Measurements from ENCODE around the gene LRIT2. TPM values are rescaled to one million over a fixed set of nuclear protein-coding genes. Genes with fewer than 3 reads are reported as not detected.

The LRIT2 gene
- not detected for total RNA-seq
- long read RNA-seq = 0 reads

GRCh38 chr10:84225427-84226173, at the start of gene LRIT2:
LRIT2 (minus strand) TSS chr10:84225544; CDS start chr10:84225520, 24 bp downstream.
- DNase-seq (ENCODE audit: low spot score) = no peak

- DNase-seq (ENCODE audit: low spot score) = no peak
Observed at GRCh38 chr10:84270708-84271107, 45.4 kb upstream of the LRIT2 start.

- DNase-seq (ENCODE audit: low spot score) = no peak
Observed at GRCh38 chr10:84269773-84270172, 44.4 kb upstream of the LRIT2 start.

GRCh38 chr10:84269162-84269561, 43.8 kb upstream of the LRIT2 start:
- no peak for DNase-seq (ENCODE audit: low spot score)

GRCh38 chr10:84267503-84268126, 42.3 kb upstream of the LRIT2 start:
- DNase-seq (ENCODE audit: low spot score) = no peak

- no peak for DNase-seq (ENCODE audit: low spot score)
Observed at GRCh38 chr10:84265418-84265817, 40.1 kb upstream of the LRIT2 start.

GRCh38 chr10:84264611-84265141, 39.3 kb upstream of the LRIT2 start:
- no peak for DNase-seq (ENCODE audit: low spot score)

GRCh38 chr10:84263716-84264115, 38.4 kb upstream of the LRIT2 start:
- DNase-seq (ENCODE audit: low spot score) = no peak

- DNase-seq (ENCODE audit: low spot score) = no peak
Observed at GRCh38 chr10:84262190-84262956, 37.0 kb upstream of the LRIT2 start.

- DNase-seq (ENCODE audit: low spot score) = no peak
Observed at GRCh38 chr10:84261236-84261915, 36.0 kb upstream of the LRIT2 start.

- DNase-seq (ENCODE audit: low spot score) = no peak
Observed at GRCh38 chr10:84258034-84258695, 32.8 kb upstream of the LRIT2 start.

GRCh38 chr10:84257343-84258020, 32.1 kb upstream of the LRIT2 start:
- no peak for DNase-seq (ENCODE audit: low spot score)

GRCh38 chr10:84256510-84257342, 31.4 kb upstream of the LRIT2 start:
- no peak for DNase-seq (ENCODE audit: low spot score)

- DNase-seq (ENCODE audit: low spot score) = no peak
Observed at GRCh38 chr10:84254552-84255478, 29.5 kb upstream of the LRIT2 start.

- DNase-seq (ENCODE audit: low spot score) = no peak
Observed at GRCh38 chr10:84248794-84249193, 23.4 kb upstream of the LRIT2 start.

GRCh38 chr10:84247496-84247895, 22.2 kb upstream of the LRIT2 start:
- DNase-seq (ENCODE audit: low spot score) = no peak

- DNase-seq (ENCODE audit: low spot score) = no peak
Observed at GRCh38 chr10:84244651-84245270, 19.4 kb upstream of the LRIT2 start, which contains the start of gene RGR. RGR (plus strand) TSS chr10:84245053; CDS start chr10:84245091, 38 bp downstream.

GRCh38 chr10:84243759-84244158, 18.4 kb upstream of the LRIT2 start:
- no peak for DNase-seq (ENCODE audit: low spot score)
